Kidney glomerular epithelial cell (primary cell): ENCODE data around the gene LRRC75B.
"Not testable (repeated sequence)": the region's sequence is repeated elsewhere in the genome, so short reads cannot be mapped to it uniquely, and the experiment has no call there.

ENCODE experiments used
- DNase-seq: peaks from one replicate; lab custom pipeline; 2025; lab: John Stamatoyannopoulos, UW

LRRC75B gene

GRCh38 chr22:24554313-24555164 is 38.3 kb downstream of the LRRC75B start, which contains the start of gene GUCD1:
TSS of gene GUCD1 (minus strand) at chr22:24555138. CDS start at chr22:24554991, 147 bp downstream.
- peak; percentile 25 for DNase-seq

GRCh38 chr22:24553597-24554312 is 39.1 kb downstream of the LRRC75B start:
- DNase-seq: no peak

- DNase-seq: not testable (repeated sequence)
These were observed 40.2 kb downstream of the LRRC75B start for GRCh38 chr22:24552503-24553286.

GRCh38 chr22:24550902-24551435 is 41.9 kb downstream of the LRRC75B start:
- DNase-seq: no peak

GRCh38 chr22:24550028-24550901 is 42.6 kb downstream of the LRRC75B start:
- DNase-seq: no peak

GRCh38 chr22:24548812-24549211 is 44.1 kb downstream of the LRRC75B start:
- no peak for DNase-seq

- no peak for DNase-seq
These were observed 49.1 kb downstream of the LRRC75B start for GRCh38 chr22:24543679-24544243.

- no peak for DNase-seq
These were observed 49.7 kb downstream of the LRRC75B start for GRCh38 chr22:24543185-24543601.

- DNase-seq: no peak
These were observed 50.2 kb downstream of the LRRC75B start for GRCh38 chr22:24542641-24543040.

- no peak for DNase-seq
These were observed 51.0 kb downstream of the LRRC75B start for GRCh38 chr22:24541681-24542515.

GRCh38 chr22:24540470-24540869 is 52.4 kb downstream of the LRRC75B start:
- no peak for DNase-seq

GRCh38 chr22:24536089-24536488 is 56.8 kb downstream of the LRRC75B start:
- no peak for DNase-seq
